Psoas muscle (tissue), 8 donors: ENCODE data around the gene KRT72. TPM values are rescaled to one million over a fixed set of nuclear protein-coding genes. Genes with fewer than 3 reads are reported as not detected.

Source experiments
- ATAC-seq, 4 donors: fragments of 200-7000 bp; cut with Tn5 transposase; one replicate each; pipeline ENCODE4 v1.9.1; 2020; ENCODE audit warnings: moderate library complexity in 3 of 4, mild to moderate bottlenecking in 2 of 4
- DNase-seq, 2 donors: peaks; one replicate each; pipeline ENCODE4 v3.0.0-alpha.2; 2020
- H3K27ac ChIP-seq: fragments of 200-600 bp; one replicate; pipeline ENCODE4 v1.8.0; 2022
- H3K27me3 ChIP-seq, 3 donors: fragments of 200-600 bp in 1 of 3; one replicate each; pipeline versions ENCODE4 v1.6.1 to v1.8.0; 2013 to 2022; ENCODE audit warnings: low read length in 2 of 3, mild to moderate bottlenecking in 2 of 3, moderate library complexity in 1 of 3; ENCODE audit not compliant: insufficient read depth in 3 of 3
- H3K36me3 ChIP-seq, 2 donors: fragments of 200-600 bp in 1 of 2; one replicate each; pipeline versions ENCODE4 v1.6.1 to v1.8.0; 2013 to 2022; ENCODE audit warnings: low read depth in 1 of 2, mild to moderate bottlenecking in 1 of 2, moderate library complexity in 1 of 2; ENCODE audit not compliant: insufficient read depth in 1 of 2
- H3K4me1 ChIP-seq: fragments of 200-600 bp; one replicate; pipeline ENCODE4 v1.8.0; 2022
- H3K4me3 ChIP-seq: fragments of 200-600 bp; one replicate; pipeline ENCODE4 v1.8.0; 2022; ENCODE audit warnings: mild to moderate bottlenecking
- H3K9me3 ChIP-seq: fragments of 200-600 bp; one replicate; pipeline ENCODE4 v1.8.0; 2022
- CTCF ChIP-seq: fragments of 200-600 bp; IDR thresholded peaks from one replicate; pipeline ENCODE4 v1.8.0; 2022; ENCODE audit warnings: antibody characterized with exemption
- WGBS, 3 donors: extraction: QIAGEN DNeasy Blood & Tissue Kit; methylation state at CpG; one replicate each; pipeline versions ENCODE4 v1.1.6 to v1.1.7; 2013; 5-methylcytosine and 5-hydroxymethylcytosine counted together
- intact Hi-C, 2 donors: fragments of 100-400 bp; cut with DNase I; formaldehyde crosslinking; loops; one replicate each; pipeline versions ENCODE4 v1.11.0 to v1.14.2; 2022
- polyA plus RNA-seq, 3 donors: library from polyadenylated mRNA; stranded (reverse); fragments of 200-250 nt; gene quantifications; one replicate each; pipeline ENCODE4 v1.2.3, GENCODE V29; 2013
- total RNA-seq, 4 donors: library from RNA; stranded (reverse); fragmentation: NEBNext Ultra II Directional in 2 of 4; extraction: Animal tissue kit (Norgen Biotek cat#: 25700) in 2 of 4; gene quantifications; one replicate each; pipeline versions ENCODE4 v1.2.1 to v1.2.4, GENCODE V29; 2021 to 2023
- donor health status: healthy with polysubstance abuse.
- donor health status: DM: no; HTN: no; CAD: no; lungs with moderate emphysema.
- donor health status: Bipolar disorder and iron deficiency.
- donor health status: healthy.
- donor health status: DM: yes; HTN: yes; CAD: no.
- donor health status: DM: no; HTN: no; CAD: no.
- donor health status: DM: no; HTN: no; CAD: no.
- donor health status: DM: yes; HTN: yes; CAD: no.

KRT72 gene
- total and polyA plus RNA-seq, 7 donors = not detected

- H3K27ac ChIP-seq = no peak overlapping the region
- no peak overlapping the region for H3K4me3 ChIP-seq
- no peak for TF ChIP-seq CTCF
- intact Hi-C loops = no loop called here
- no peak for DNase-seq
- ATAC-seq = no peak
- WGBS, 3 donors = 58 to 65% (median 65%) methylated on average over 6 of the region's 6 CpGs
- H3K4me1 ChIP-seq = no peaks in the 10 kb centered on the region
- H3K9me3 ChIP-seq = no peaks in the 10 kb centered on the region
- H3K36me3 ChIP-seq = no peaks in the 10 kb centered on the region
- H3K27me3 ChIP-seq = peaks cover 0 to 16% (median 0%) of the 10 kb centered on the region in 3 donors
These were observed 6.9 kb upstream of the KRT72 start for GRCh38 chr12:52608161-52608560.

- Histone ChIP-seq H3K4me3 (no peak overlapping the region), H3K27ac (no peak overlapping the region), H3K4me1 (no peaks in the 10 kb centered on the region), H3K9me3 (no peaks in the 10 kb centered on the region), H3K36me3 (no peaks in the 10 kb centered on the region), H3K27me3 (peaks cover 0 to 18% (median 0%) of the 10 kb centered on the region in 3 donors)
- no peak for TF ChIP-seq CTCF
- ATAC-seq (no peak), DNase-seq (no peak)
- 45 to 65% (median 52%) methylated on average over 1 of the region's 1 CpG for WGBS, 3 donors
- intact Hi-C loops = no loop called here
These were observed 6.1 kb upstream of the KRT72 start for GRCh38 chr12:52607314-52607713.

- Histone ChIP-seq H3K36me3 (no peaks in the 10 kb centered on the region), H3K4me3 (no peak overlapping the region), H3K4me1 (no peaks in the 10 kb centered on the region), H3K9me3 (no peaks in the 10 kb centered on the region), H3K27me3 (peaks cover 0 to 24% (median 3%) of the 10 kb centered on the region in 3 donors), H3K27ac (no peak overlapping the region)
- intact Hi-C loops = no loop called here
- DNase-seq (no peak), ATAC-seq (no peak)
- no peak for TF ChIP-seq CTCF
- 78 to 84% (median 80%) methylated on average over 7 of the region's 7 CpGs for WGBS, 3 donors
These were observed 5.4 kb upstream of the KRT72 start for GRCh38 chr12:52606581-52607218.

- H3K4me3 ChIP-seq = no peak overlapping the region
- no peak for ATAC-seq
- intact Hi-C loops = no loop called here
- no peaks in the 10 kb centered on the region for H3K9me3 ChIP-seq
- no peaks in the 10 kb centered on the region for H3K4me1 ChIP-seq
- 50 to 64% (median 51%) methylated on average over 3 of the region's 3 CpGs for WGBS, 3 donors
- no peak overlapping the region for H3K27ac ChIP-seq
- no peaks in the 10 kb centered on the region for H3K36me3 ChIP-seq
- peaks cover 0 to 30% (median 5%) of the 10 kb centered on the region in 3 donors for H3K27me3 ChIP-seq
- DNase-seq = no peak
- no peak for TF ChIP-seq CTCF
These were observed 4.8 kb upstream of the KRT72 start for GRCh38 chr12:52606096-52606495.

GRCh38 chr12:52605542-52605941 lies 4.3 kb upstream of the KRT72 start:
- Histone ChIP-seq H3K4me1 (no peaks in the 10 kb centered on the region), H3K36me3 (no peaks in the 10 kb centered on the region), H3K27ac (no peak overlapping the region), H3K9me3 (no peaks in the 10 kb centered on the region), H3K4me3 (no peak overlapping the region), H3K27me3 (peaks cover 0 to 33% (median 8%) of the 10 kb centered on the region in 3 donors)
- no peak for ATAC-seq
- intact Hi-C loops = no loop called here
- WGBS, 3 donors = 76 to 87% (median 78%) methylated on average over 1 of the region's 1 CpG
- no peak for TF ChIP-seq CTCF
- no peak for DNase-seq
